NT2/D1 (cell line): ENCODE measurements around the gene USO1.
"Not testable (repeated sequence)": the region's sequence is repeated elsewhere in the genome, so short reads cannot be mapped to it uniquely, and the experiment has no call there.

ENCODE experiments used
- SUZ12 ChIP-seq: IDR thresholded peaks from 2 replicates; pipeline ENCODE4 v1.6.1; 2011; ENCODE audit not compliant: insufficient read length, insufficient read depth; ENCODE audit errors: extremely low read depth
- YY1 ChIP-seq: IDR thresholded peaks from 2 replicates; pipeline ENCODE4 v1.6.1; 2011; ENCODE audit not compliant: insufficient read length, insufficient read depth
- ZNF274 ChIP-seq: IDR thresholded peaks from 2 replicates; pipeline ENCODE4 v1.6.1; 2011; ENCODE audit warnings: mild to moderate bottlenecking, low read depth, low read length

DNA sequence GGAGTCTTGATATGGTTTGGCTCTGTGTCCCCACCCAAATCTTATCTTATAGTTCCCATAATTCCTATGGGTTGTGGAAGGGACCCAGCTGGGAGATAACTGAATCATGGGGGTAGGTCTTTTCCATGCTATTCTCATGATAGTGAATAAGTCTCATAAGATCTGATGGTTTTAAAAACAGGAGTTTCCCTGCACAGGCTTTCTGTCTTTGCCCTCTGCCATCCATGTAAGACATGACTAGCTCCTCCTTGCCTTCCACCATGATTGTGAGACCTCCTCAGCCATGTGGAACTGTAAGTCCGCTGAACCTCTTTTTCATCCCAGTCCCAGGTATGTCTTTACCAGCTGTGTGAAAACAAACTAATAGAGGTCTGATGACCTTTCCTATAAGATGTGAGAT, 37.3 kb upstream of the USO1 start:
- TF ChIP-seq YY1, ZNF274, SUZ12: not testable (repeated sequence)
